Naive B cell (primary cell): Measurements from ENCODE around the gene LMX1A. TPM values are rescaled to one million over a fixed set of nuclear protein-coding genes. Genes with fewer than 3 reads are reported as not detected.

Experiments
- ATAC-seq, 2 donors: fragments of 150-1000 bp; cut with Tn5 transposase; 2 replicates each; pipeline ENCODE4 v1.10.0; 2021; ENCODE audit warnings: low read depth in 2 of 2, mild to moderate bottlenecking in 2 of 2, moderate library complexity in 2 of 2
- DNase-seq: peaks from one replicate; pipeline ENCODE4 v3.0.0; 2022
- H3K27ac Mint-ChIP-seq, 6 donors: one replicate each; pipeline ENCODE4 v1.8.0; 2020 to 2022; ENCODE audit warnings: mild to moderate bottlenecking in 6 of 6, mixed read lengths in 6 of 6, moderate library complexity in 5 of 6, inconsistent platforms in 2 of 6
- H3K27me3 Mint-ChIP-seq, 3 donors: one replicate each; pipeline ENCODE4 v1.8.0; 2021 to 2022; ENCODE audit warnings: mixed read lengths in 3 of 3, mild to moderate bottlenecking in 1 of 3
- H3K36me3 Mint-ChIP-seq, 2 donors: one replicate each; pipeline ENCODE4 v1.8.0; 2020 to 2022; ENCODE audit warnings: mixed read lengths in 2 of 2, inconsistent platforms in 1 of 2, mild to moderate bottlenecking in 1 of 2
- H3K4me1 Mint-ChIP-seq, 3 donors: one replicate each; pipeline ENCODE4 v1.8.0; 2020 to 2022; ENCODE audit warnings: mixed read lengths in 3 of 3, inconsistent platforms in 1 of 3, mild to moderate bottlenecking in 1 of 3, moderate library complexity in 1 of 3
- H3K4me3 Mint-ChIP-seq, 8 donors: one replicate each; pipeline ENCODE4 v1.8.0; 2020 to 2022; ENCODE audit warnings: mild to moderate bottlenecking in 8 of 8, mixed read lengths in 8 of 8, moderate library complexity in 8 of 8, inconsistent platforms in 2 of 8
- H3K9me3 Mint-ChIP-seq, 7 donors: one replicate each; pipeline ENCODE4 v1.8.0; 2020 to 2022; ENCODE audit warnings: mixed read lengths in 7 of 7, mild to moderate bottlenecking in 5 of 7, inconsistent platforms in 2 of 7, moderate library complexity in 1 of 7
- polyA plus RNA-seq, 6 donors: library from polyadenylated mRNA; unstranded; fragments of 300-500 nt; fragmentation: Illumina TruSeq; gene quantifications; one replicate each; pipeline ENCODE4 v1.2.3, GENCODE V29; 2021; ENCODE audit warnings: low read depth in 6 of 6

LMX1A gene
- polyA plus RNA-seq, 6 donors from 2014 or later: not detected

DNA sequence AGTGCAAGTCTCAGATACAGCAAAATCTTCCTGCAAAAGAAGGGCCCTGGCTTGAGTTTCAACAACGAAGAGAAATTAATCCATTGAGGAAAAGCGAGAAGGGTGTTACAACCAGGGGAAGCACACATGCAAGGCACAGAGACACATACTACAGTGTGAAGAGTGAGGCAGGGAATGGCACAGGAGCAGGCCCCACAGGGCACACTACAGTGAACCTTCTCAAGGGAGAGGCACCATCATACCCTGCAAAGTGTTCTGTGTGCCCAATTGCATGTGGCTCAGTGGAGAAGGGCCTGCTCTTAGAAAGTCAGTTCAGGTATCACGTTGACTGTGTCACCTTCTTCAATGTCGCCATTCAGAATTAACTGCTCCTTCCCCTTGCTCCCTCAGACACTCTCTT, 60.3 kb downstream of the LMX1A start:
- no peaks in the 10 kb centered on the region for H3K36me3 Mint-ChIP-seq
- H3K4me3 Mint-ChIP-seq: no peak overlapping the region
- ATAC-seq: no peak
- peaks cover 6 to 27% (median 18%) of the 10 kb centered on the region in 3 donors for H3K27me3 Mint-ChIP-seq
- DNase-seq: no peak
- peaks cover 0 to 2% (median 0%) of the 10 kb centered on the region in 7 donors for H3K9me3 Mint-ChIP-seq
- H3K27ac Mint-ChIP-seq: no peak overlapping the region
- no peaks in the 10 kb centered on the region for H3K4me1 Mint-ChIP-seq

DNA sequence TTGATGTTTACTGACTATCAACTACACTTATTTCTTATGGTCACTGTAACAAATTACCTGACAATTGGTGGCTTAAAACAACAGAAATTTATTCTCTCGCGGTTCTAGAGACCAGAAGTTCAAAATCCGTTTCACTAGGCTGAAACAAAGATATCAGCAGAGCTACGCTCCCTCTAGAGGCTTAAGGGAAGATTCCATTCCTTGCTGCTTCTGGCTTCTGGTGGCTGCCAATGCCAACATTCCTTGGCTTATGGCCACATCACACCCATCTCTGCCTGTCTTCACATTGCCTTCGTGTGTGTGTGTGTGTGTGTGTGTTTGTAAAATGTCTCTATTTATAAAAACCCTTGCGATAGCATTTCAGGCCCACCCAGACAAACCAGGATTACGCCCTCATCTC, 66.4 kb downstream of the LMX1A start:
- DNase-seq (no peak), ATAC-seq (no peak)
- Mint-ChIP-seq H3K4me3 (no peak overlapping the region), H3K27me3 (peaks cover 13 to 35% (median 22%) of the 10 kb centered on the region in 3 donors), H3K4me1 (peaks cover 0 to 4% (median 0%) of the 10 kb centered on the region in 3 donors), H3K9me3 (peaks cover 0 to 5% (median 0%) of the 10 kb centered on the region in 7 donors), H3K36me3 (no peaks in the 10 kb centered on the region), H3K27ac (no peak overlapping the region)

DNA sequence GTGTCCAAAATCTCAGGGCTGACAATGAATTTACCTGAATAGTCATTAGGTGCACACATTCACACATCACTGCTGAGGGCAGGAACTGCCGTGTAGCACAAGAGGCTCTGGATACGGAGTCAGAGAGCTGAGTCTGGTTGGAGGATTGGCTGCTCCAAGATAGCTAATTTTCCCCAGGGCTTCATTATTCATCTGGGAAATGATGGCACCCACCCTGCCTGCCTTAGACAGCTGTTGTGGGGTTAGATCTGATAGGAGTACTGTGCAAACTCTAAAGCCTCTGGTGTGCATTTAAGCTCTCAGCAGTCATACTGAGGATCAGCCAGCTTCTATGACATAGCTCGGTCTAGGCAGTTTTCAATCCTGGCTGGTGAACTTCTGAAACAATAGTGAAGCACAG, 67.0 kb downstream of the LMX1A start:
- H3K4me3 Mint-ChIP-seq: no peak overlapping the region
- H3K27me3 Mint-ChIP-seq: peaks cover 19 to 36% (median 28%) of the 10 kb centered on the region in 3 donors
- ATAC-seq (no peak), DNase-seq (no peak)
- peaks cover 0 to 5% (median 0%) of the 10 kb centered on the region in 7 donors for H3K9me3 Mint-ChIP-seq
- no peaks in the 10 kb centered on the region for H3K36me3 Mint-ChIP-seq
- H3K4me1 Mint-ChIP-seq: peaks cover 0 to 4% (median 0%) of the 10 kb centered on the region in 3 donors
- no peak overlapping the region for H3K27ac Mint-ChIP-seq

DNA sequence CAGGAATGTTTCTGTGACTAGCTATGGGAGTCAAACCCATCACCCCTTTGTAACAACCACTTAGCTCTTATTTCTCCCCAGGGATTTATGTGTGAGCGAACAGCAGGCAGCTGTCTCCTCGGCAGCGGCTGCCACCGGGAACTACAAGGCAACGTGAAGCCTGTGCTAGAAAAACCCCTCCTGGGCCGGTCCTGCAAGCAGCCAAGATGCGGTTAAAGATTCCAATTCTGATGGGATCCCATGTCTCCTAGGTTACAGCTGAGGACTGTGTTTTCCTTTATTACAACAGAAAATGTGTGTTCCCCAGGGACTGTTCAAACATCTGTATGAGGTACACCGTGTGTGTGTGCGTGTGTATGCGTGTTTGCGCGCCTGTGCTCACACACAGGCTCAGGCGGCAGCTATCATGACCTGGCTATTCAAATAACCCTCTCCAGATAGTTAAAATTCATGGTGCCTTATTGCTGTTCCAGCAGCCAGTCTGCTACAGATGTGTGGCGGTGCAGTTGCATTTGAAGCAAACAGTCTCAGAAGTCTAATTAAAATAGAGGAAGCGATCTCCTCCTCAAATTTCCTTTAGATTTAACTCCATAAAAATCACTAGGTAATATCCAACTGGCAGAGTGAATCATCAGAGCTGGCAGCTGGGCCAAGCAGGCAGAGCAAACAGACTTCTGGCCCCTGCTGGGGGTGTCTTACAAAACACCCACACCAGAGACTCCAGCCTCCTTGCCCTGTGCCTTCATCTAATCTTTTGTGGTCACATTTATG, 68.0 kb downstream of the LMX1A start:
- H3K27ac Mint-ChIP-seq: no peak overlapping the region
- DNase-seq (no peak), ATAC-seq (no peak)
- peak overlapping the region in 1 of 8 donors; percentile 30 for H3K4me3 Mint-ChIP-seq
- peaks cover 0 to 5% (median under 1%) of the 10 kb centered on the region in 7 donors for H3K9me3 Mint-ChIP-seq
- peaks cover 29 to 45% (median 29%) of the 10 kb centered on the region in 3 donors for H3K27me3 Mint-ChIP-seq
- peaks cover 0 to 4% (median 0%) of the 10 kb centered on the region in 3 donors for H3K4me1 Mint-ChIP-seq
- H3K36me3 Mint-ChIP-seq: no peaks in the 10 kb centered on the region

GRCh38 chr1:165287781-165288180, 68.7 kb downstream of the LMX1A start:
- peaks cover 0 to 4% (median 0%) of the 10 kb centered on the region in 3 donors for H3K4me1 Mint-ChIP-seq
- H3K36me3 Mint-ChIP-seq: no peaks in the 10 kb centered on the region
- H3K9me3 Mint-ChIP-seq: peaks cover 0 to 5% (median 4%) of the 10 kb centered on the region in 7 donors
- H3K4me3 Mint-ChIP-seq: no peak overlapping the region
- DNase-seq (no peak), ATAC-seq (no peak)
- H3K27ac Mint-ChIP-seq: no peak overlapping the region
- H3K27me3 Mint-ChIP-seq: peaks cover 35 to 51% (median 36%) of the 10 kb centered on the region in 3 donors

- H3K27ac Mint-ChIP-seq: no peak overlapping the region
- peaks cover 37 to 54% (median 41%) of the 10 kb centered on the region in 3 donors for H3K27me3 Mint-ChIP-seq
- DNase-seq: no peak
- no peak for ATAC-seq
- H3K4me1 Mint-ChIP-seq: peaks cover 0 to 4% (median 0%) of the 10 kb centered on the region in 3 donors
- no peaks in the 10 kb centered on the region for H3K36me3 Mint-ChIP-seq
- H3K4me3 Mint-ChIP-seq: no peak overlapping the region
- H3K9me3 Mint-ChIP-seq: peaks cover 0 to 8% (median 4%) of the 10 kb centered on the region in 7 donors
These were observed 69.2 kb downstream of the LMX1A start for GRCh38 chr1:165287329-165287728.

GRCh38 chr1:165284454-165284853, 72.1 kb downstream of the LMX1A start:
- Mint-ChIP-seq H3K27ac (no peak overlapping the region), H3K9me3 (peaks cover 0 to 4% (median 0%) of the 10 kb centered on the region in 7 donors), H3K4me3 (no peak overlapping the region), H3K36me3 (no peaks in the 10 kb centered on the region), H3K27me3 (peaks cover 36 to 59% (median 55%) of the 10 kb centered on the region in 3 donors), H3K4me1 (peaks cover 0 to 4% (median 0%) of the 10 kb centered on the region in 3 donors)
- DNase-seq (no peak), ATAC-seq (no peak)

DNA sequence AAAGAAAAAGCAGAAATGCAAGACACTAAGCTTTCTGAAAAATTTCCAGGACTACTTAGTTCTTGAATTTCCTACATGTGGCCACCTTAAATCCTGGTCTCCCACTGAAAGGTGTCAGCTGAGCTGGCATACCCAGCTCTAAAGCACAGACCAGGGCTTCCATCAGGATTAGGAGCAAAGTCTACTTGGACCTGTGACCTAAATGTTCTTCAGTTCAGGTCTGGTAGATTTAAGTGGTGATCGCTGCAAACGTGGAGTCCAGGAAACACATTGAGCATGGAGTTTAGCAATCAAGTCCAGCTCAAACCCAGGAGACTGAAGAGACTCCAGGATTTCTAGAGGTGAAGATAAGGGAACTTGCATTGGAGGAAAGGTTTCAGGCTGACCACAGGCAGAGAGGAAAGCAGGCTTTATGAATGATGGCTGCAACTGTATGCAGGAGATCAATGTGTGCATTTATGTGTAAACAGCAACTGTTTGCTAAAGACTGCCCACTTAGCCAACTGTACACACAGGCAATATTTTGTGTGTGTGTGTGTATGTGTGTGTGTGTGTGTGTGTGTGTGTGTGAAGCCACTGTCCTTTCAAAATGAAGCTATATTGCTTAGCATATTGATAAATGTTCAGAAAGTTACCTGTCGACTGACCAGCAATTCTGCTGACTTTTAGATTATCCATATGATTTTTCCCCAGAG, 75.2 kb downstream of the LMX1A start:
- Mint-ChIP-seq H3K27ac (no peak overlapping the region), H3K4me3 (no peak overlapping the region), H3K27me3 (peaks cover 39 to 71% (median 41%) of the 10 kb centered on the region in 3 donors), H3K36me3 (no peaks in the 10 kb centered on the region), H3K4me1 (no peaks in the 10 kb centered on the region), H3K9me3 (peaks cover 0 to 4% (median 0%) of the 10 kb centered on the region in 7 donors)
- no peak for DNase-seq
- ATAC-seq: no peak

DNA sequence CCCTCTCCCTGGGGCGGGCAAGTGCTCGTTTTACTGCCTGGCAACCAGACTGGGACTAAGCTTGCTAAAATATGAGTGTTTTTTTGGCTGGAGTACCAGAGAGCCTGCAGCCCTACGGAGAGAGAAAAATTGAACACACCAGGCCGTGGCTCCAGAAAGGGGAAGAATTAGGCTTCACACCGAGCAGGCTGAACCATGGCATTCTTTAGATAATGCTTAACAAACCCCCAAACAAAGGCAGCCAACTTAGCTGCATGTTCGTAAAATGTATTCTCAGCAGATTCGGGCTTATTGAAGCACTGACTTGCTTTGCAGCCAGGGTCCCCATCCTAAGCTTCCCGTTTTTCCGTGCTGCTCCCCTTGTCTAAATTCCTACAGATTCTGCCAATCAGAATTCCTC, 76.6 kb downstream of the LMX1A start:
- DNase-seq: no peak
- Mint-ChIP-seq H3K9me3 (peaks cover 0 to 4% (median 0%) of the 10 kb centered on the region in 7 donors), H3K4me1 (no peaks in the 10 kb centered on the region), H3K27me3 (peaks cover 30 to 64% (median 32%) of the 10 kb centered on the region in 3 donors), H3K27ac (no peak overlapping the region), H3K36me3 (no peaks in the 10 kb centered on the region), H3K4me3 (no peak overlapping the region)
- ATAC-seq: no peak

DNA sequence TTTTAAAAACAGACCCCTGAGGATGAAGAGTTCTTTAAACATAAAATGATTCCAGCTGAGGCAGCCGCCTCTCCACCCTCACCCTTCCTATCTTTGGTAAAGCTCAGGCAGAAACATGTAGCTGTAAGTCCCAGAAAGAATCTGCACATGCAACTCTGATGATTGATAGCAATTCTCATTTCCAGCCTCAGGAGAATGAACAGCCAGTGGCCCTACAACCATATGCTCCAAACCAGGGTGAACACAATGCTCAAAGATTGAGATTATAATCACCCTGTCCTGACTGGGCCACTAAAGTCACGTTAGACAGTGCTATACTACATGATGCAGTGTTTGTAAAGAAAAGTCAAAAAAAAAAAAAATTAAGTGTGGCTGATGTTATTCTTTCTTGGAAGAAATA, 80.2 kb downstream of the LMX1A start:
- Mint-ChIP-seq H3K9me3 (peaks cover 0 to 3% (median 0%) of the 10 kb centered on the region in 7 donors), H3K4me3 (no peak overlapping the region), H3K4me1 (no peaks in the 10 kb centered on the region), H3K36me3 (no peaks in the 10 kb centered on the region), H3K27ac (no peak overlapping the region), H3K27me3 (peaks cover 3 to 38% (median 12%) of the 10 kb centered on the region in 3 donors)
- ATAC-seq (no peak), DNase-seq (no peak)

DNA sequence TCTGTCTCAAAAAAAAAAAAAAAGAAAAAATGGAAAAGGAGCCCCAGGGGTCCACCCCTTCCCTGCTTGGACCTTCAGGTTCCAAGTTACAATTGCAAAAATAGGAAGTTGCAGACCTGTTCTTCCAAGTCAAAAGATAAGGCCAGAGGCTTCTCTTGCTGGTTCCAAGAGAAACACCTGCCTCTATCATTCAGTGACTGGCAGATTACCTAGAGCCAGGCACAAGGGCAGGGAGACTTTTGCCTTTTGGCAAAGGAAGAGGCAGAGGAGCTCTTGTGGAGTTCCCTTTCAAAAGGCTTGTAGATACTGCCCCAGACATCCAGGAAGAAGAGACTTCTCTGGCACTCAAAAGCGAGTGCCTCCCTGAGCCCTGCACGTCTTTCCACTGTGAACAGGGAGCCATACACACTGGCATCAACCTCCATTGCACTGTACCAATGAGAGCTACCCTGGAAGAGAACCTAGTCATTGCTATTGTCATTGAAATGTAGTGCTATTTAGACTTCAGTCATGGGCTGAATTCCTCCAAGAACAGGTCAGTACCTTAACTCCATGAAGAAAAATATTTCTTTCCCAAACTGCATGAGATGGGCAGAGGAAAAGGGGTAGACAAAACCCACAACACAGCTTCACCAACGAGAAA, 91.2 kb downstream of the LMX1A start:
- H3K27ac Mint-ChIP-seq: no peak overlapping the region
- peaks cover 2 to 25% (median 6%) of the 10 kb centered on the region in 7 donors for H3K9me3 Mint-ChIP-seq
- H3K27me3 Mint-ChIP-seq: peaks cover 22 to 26% (median 26%) of the 10 kb centered on the region in 3 donors
- ATAC-seq (no peak), DNase-seq (no peak)
- H3K4me1 Mint-ChIP-seq: no peaks in the 10 kb centered on the region
- no peak overlapping the region for H3K4me3 Mint-ChIP-seq
- H3K36me3 Mint-ChIP-seq: no peaks in the 10 kb centered on the region

GRCh38 chr1:165259706-165260428, 96.6 kb downstream of the LMX1A start:
- Mint-ChIP-seq H3K4me3 (no peak overlapping the region), H3K36me3 (no peaks in the 10 kb centered on the region), H3K27me3 (peaks cover 38 to 50% (median 45%) of the 10 kb centered on the region in 3 donors), H3K9me3 (peaks cover 0 to 13% (median 2%) of the 10 kb centered on the region in 7 donors), H3K4me1 (no peaks in the 10 kb centered on the region), H3K27ac (no peak overlapping the region)
- DNase-seq (no peak), ATAC-seq (no peak)

GRCh38 chr1:165259236-165259635, 97.3 kb downstream of the LMX1A start:
- peaks cover 42 to 56% (median 51%) of the 10 kb centered on the region in 3 donors for H3K27me3 Mint-ChIP-seq
- H3K36me3 Mint-ChIP-seq: no peaks in the 10 kb centered on the region
- H3K4me1 Mint-ChIP-seq: no peaks in the 10 kb centered on the region
- ATAC-seq (no peak), DNase-seq (no peak)
- H3K9me3 Mint-ChIP-seq: peaks cover 0 to 13% (median 2%) of the 10 kb centered on the region in 7 donors
- no peak overlapping the region for H3K4me3 Mint-ChIP-seq
- no peak overlapping the region for H3K27ac Mint-ChIP-seq
